ENCODE data around the gene GPR108. TPM values are rescaled to one million over a fixed set of nuclear protein-coding genes. Genes with fewer than 3 reads are reported as not detected.

GPR108 gene
- total and polyA plus RNA-seq, 2 of the 13 experiments (the other 11 are each of a cell fraction or from before 2014, with no cell fraction given): 36.4 to 63.0 TPM

DNA sequence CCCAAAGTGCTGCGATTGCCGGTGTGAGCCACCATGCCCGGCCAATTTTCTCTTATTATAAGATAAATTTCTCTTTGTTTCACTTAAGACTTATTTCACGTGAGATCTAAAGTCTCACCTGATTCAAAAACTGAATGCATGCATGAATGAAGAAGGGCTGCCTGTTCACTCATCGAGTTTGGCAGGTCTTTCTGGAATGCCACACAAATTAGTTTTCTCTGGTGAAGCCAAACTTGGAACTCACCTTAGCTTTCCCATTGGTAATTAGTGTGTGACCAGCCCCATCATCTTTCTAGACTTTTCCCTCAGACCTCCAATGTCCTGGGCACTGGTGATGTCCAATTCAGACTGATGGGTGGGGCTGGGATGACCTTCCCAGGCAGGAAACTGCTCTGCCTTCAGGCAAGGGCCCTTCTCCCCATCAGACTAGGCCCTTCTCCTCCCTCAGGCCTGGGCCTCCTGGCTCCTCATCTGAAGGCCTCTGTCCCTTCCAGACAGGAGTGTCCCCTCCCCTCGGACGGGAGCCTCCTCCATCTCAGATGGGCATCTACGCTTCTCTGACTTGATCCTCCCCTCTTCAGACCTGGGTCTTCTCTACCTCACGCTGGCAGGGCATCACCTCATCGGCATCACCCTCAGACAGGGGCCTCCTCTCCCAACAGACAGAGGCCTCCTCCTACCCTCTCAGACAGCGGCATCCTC, 31.3 kb downstream of the GPR108 start (continued):
- TF ChIP-seq, protein P1, sequence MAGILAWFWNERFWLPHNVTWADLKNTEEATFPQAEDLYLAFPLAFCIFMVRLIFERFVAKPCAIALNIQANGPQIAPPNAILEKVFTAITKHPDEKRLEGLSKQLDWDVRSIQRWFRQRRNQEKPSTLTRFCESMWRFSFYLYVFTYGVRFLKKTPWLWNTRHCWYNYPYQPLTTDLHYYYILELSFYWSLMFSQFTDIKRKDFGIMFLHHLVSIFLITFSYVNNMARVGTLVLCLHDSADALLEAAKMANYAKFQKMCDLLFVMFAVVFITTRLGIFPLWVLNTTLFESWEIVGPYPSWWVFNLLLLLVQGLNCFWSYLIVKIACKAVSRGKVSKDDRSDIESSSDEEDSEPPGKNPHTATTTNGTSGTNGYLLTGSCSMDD (CRISPR knock-in tag; IDR thresholded peaks at IDR 0.05): no peak

DNA sequence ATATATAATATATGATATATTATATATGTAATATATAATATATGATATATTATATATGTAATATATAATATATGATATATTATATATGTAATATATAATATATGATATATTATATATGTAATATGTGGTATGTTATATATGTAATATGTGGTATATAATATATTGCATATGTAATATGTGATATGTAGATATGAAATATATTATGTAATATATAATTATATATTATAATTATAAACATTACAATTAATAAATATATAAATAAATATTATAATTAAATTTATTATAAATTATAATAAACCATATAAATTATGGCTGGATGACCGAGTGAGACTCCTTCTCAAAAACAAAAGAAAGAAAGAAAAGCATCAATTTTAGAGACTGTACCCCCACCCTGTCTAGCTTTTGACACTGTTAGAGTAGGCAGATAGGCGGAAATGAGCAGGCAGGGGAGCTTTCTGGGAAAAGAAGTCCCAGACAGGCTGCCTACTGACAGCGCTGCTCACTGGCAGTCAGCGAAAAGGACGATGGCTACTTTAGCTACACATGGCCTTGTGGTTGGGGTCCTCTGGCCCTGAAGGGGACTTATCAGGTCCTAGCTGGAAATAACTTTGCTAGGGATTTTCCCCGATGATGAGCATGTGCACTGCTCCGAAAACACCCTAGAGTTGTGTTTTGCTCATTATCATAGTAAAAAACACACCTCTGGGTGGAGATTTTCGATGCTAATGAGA, 36.6 kb downstream of the GPR108 start:
- CTCF ChIA-PET (ENCODE audit: low intra/inter-chr PET ratio, low total read pairs): no interaction called here
- H3K79me2 ChIP-seq (ENCODE audit: insufficient read depth, low read length): no peaks in the 10 kb centered on the region
- H3K9ac ChIP-seq (ENCODE audit: insufficient read depth, low read depth, low read length): no peak overlapping the region
- 97% methylated on average over 8 of the region's 8 CpGs for WGBS (ENCODE audit: low lambda C conversion rate)
- peaks cover 17 to 69% of the 10 kb centered on the region in 2 experiments for H3K36me3 ChIP-seq (replicated peaks in 1 of 2; ENCODE audit: control insufficient read depth in 1 of 2, insufficient read depth in 2 of 2, low read length in 2 of 2)
- intact Hi-C loops (cut with micrococcal nuclease; ENCODE audit: unreplicated experiment): no loop called here
- H3K4me3 ChIP-seq (replicated peaks in 1 of 3; ENCODE audit: insufficient read depth in 1 of 3, low read depth in 2 of 3, low read length in 3 of 3): no peak overlapping the region
- ATAC-seq (peak; percentile 27; the same call in 1 of the 3 replicates), FAIRE-seq (no peak), DNase-seq (ENCODE audit: low spot score) (no peak)
- peaks cover 56% of the 10 kb centered on the region for H4K20me1 ChIP-seq (ENCODE audit: insufficient read depth, low read length)
- H3K4me1 ChIP-seq (ENCODE audit: insufficient read depth, low read length): no peaks in the 10 kb centered on the region
- H3K4me2 ChIP-seq (ENCODE audit: low read depth, low read length): no peak overlapping the region
- no peak overlapping the region for H3K27ac ChIP-seq (ENCODE audit: extremely low read length, insufficient read depth, low read length)
- no TSS peak for BruUV-seq (replicated peaks)
- POLR2A ChIA-PET: interaction anchor here (0.8 to 2.4 kb wide), 5 partner anchors 20 to 52 kb away, joined by 3 to 8 read pairs (median 6); partner anchors contain the start of gene C3
- in situ Hi-C loops (cut with HindIII; ENCODE audit: extremely low pct_ligation_motif_present, low pct_unique_long_range_greater_than_20kb): no loop called here
- no peaks in the 10 kb centered on the region for H3K27me3 ChIP-seq (ENCODE audit: control insufficient read depth in 1 of 2, insufficient read depth in 2 of 2, low read length in 2 of 2)
- no peak overlapping the region for H2AFZ ChIP-seq (ENCODE audit: low read length)
- no peaks in the 10 kb centered on the region for H3K9me3 ChIP-seq (ENCODE audit: low read length)
- no peak for TF ChIP-seq KDM1A (CRISPR knock-in tag; IDR thresholded peaks at IDR 0.05)
- TF ChIP-seq ARID2 (CRISPR knock-in tag; IDR thresholded peaks at IDR 0.05; ENCODE audit: borderline replicate concordance): no peak
- TF ChIP-seq ZNF672 (CRISPR knock-in tag; IDR thresholded peaks at IDR 0.05): no peak
- no peak for TF ChIP-seq NFIB (CRISPR knock-in tag; IDR thresholded peaks at IDR 0.05; ENCODE audit: borderline replicate concordance)
- TF ChIP-seq MLLT10 (CRISPR knock-in tag; IDR thresholded peaks at IDR 0.05): no peak
- no peak for TF ChIP-seq DNMT1 (CRISPR knock-in tag; IDR thresholded peaks at IDR 0.05)
- TF ChIP-seq, protein P2, sequence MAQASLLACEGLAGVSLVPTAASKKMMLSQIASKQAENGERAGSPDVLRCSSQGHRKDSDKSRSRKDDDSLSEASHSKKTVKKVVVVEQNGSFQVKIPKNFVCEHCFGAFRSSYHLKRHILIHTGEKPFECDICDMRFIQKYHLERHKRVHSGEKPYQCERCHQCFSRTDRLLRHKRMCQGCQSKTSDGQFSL (CRISPR knock-in tag; IDR thresholded peaks at IDR 0.05): no peak
- no peak for TF ChIP-seq SOX13 (IDR thresholded peaks at IDR 0.05)
- TF ChIP-seq SOX13 (CRISPR knock-in tag; conservative IDR thresholded peaks at IDR 0.05 in 1 of 2, IDR thresholded peaks at IDR 0.05 in 1 of 2): no peak
- peak; percentile 51 for TF ChIP-seq POLR2G (IDR thresholded peaks at IDR 0.05; ENCODE audit: low read depth, low read length)
- no peak for TF ChIP-seq SMAD3 (CRISPR knock-in tag; IDR thresholded peaks at IDR 0.05)
- no peak for TF ChIP-seq ZNF83 (CRISPR knock-in tag; IDR thresholded peaks at IDR 0.05; ENCODE audit: borderline replicate concordance)
- TF ChIP-seq ZNF24 (IDR thresholded peaks at IDR 0.05): no peak
- TF ChIP-seq MEIS1 (CRISPR knock-in tag; IDR thresholded peaks at IDR 0.05; ENCODE audit: borderline replicate concordance): no peak
- TF ChIP-seq PAX8 (CRISPR knock-in tag; IDR thresholded peaks at IDR 0.05; ENCODE audit: borderline replicate concordance): no peak
- TF ChIP-seq KDM5B (CRISPR knock-in tag; IDR thresholded peaks at IDR 0.05; ENCODE audit: borderline replicate concordance): no peak
- TF ChIP-seq, protein P3, sequence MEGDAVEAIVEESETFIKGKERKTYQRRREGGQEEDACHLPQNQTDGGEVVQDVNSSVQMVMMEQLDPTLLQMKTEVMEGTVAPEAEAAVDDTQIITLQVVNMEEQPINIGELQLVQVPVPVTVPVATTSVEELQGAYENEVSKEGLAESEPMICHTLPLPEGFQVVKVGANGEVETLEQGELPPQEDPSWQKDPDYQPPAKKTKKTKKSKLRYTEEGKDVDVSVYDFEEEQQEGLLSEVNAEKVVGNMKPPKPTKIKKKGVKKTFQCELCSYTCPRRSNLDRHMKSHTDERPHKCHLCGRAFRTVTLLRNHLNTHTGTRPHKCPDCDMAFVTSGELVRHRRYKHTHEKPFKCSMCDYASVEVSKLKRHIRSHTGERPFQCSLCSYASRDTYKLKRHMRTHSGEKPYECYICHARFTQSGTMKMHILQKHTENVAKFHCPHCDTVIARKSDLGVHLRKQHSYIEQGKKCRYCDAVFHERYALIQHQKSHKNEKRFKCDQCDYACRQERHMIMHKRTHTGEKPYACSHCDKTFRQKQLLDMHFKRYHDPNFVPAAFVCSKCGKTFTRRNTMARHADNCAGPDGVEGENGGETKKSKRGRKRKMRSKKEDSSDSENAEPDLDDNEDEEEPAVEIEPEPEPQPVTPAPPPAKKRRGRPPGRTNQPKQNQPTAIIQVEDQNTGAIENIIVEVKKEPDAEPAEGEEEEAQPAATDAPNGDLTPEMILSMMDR (CRISPR knock-in tag; IDR thresholded peaks at IDR 0.05): no peak
- TF ChIP-seq ZNF619 (CRISPR knock-in tag; IDR thresholded peaks at IDR 0.05): no peak
- TF ChIP-seq PAF1 (CRISPR knock-in tag; IDR thresholded peaks at IDR 0.05): peak; percentile 43; the same call in 1 of the 2 replicates
- TF ChIP-seq POLR2AphosphoS5 (IDR thresholded peaks at IDR 0.05; ENCODE audit: low read depth, low read length): peak; percentile 34; the same call in 1 of the 2 replicates
